Activated CD4-positive, alpha-beta T cell treated with anti-CD3 and anti-CD28 coated beads, Interleukin-2, Interleukin-4, amounts not matched to agents 100 ng/mL and 50 ng/mL, durations not matched to agents 16 hours and 8 hours (primary cell): ENCODE data around the gene TCP11L1.
"Not testable (repeated sequence)": the region's sequence is repeated elsewhere in the genome, so short reads cannot be mapped to it uniquely, and the experiment has no call there.

Source experiments
- DNase-seq: peaks from one replicate; pipeline ENCODE4 v3.0.0-alpha.2; 2020; ENCODE audit warnings: low spot score

The TCP11L1 gene

DNA sequence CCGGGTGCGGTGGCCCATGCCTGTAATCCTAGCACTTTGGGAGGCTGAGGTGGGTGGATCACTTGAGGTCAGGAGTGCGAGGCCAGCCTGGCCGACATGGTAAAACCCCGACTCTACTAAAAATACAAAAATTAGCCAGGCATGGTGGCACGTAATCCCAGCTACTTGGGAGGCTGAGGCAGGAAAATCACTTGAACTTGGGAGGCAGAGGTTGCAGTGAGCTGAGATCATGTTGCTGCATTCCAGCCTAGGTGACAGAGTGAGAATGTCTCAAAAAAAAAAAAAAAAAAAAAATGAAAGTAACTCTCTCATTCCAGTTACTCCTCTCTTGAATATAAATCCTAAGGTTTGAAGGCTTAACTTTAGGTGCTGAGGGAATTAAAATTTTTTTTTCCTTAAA is 10.2 kb upstream of the TCP11L1 start:
- not testable (repeated sequence) for DNase-seq

DNA sequence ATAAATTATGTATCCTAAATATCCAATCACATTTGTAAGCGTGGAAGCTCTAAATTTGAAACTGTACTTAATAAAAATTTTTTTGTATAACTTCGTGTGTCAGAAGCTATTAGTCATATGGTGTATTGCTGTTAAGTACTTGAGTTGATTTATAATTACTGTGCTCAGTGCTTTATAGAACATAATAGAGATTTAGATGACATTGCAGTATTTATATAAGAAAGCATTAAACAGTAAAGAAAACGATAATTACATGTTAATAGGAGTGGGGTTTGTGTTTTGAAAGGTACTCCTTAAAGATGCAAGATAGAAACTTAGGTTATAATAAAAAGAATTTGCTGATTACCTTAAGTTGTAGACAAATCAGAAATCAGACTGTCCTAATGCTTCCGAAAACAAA is 5.9 kb upstream of the TCP11L1 start:
- DNase-seq: no peak

DNA sequence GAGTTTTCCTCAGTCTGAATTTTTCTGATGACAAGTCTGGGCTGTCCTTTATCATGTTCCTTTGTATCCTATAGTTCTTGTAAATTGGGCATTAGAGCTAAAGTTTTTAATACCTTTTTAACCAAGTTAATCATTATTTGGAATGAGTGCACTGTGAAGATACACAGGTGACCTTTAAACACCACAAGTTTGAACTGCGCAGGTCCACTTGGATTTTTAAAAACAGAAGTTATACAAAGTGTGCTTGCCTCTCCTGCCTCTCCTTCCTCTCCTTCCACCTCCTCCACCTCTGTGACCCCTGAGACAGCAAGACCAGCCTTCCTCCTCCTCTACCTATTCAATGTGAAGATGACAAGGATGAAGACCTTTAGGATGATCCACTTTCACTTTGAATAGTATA is 4.4 kb upstream of the TCP11L1 start:
- DNase-seq: no peak

DNA sequence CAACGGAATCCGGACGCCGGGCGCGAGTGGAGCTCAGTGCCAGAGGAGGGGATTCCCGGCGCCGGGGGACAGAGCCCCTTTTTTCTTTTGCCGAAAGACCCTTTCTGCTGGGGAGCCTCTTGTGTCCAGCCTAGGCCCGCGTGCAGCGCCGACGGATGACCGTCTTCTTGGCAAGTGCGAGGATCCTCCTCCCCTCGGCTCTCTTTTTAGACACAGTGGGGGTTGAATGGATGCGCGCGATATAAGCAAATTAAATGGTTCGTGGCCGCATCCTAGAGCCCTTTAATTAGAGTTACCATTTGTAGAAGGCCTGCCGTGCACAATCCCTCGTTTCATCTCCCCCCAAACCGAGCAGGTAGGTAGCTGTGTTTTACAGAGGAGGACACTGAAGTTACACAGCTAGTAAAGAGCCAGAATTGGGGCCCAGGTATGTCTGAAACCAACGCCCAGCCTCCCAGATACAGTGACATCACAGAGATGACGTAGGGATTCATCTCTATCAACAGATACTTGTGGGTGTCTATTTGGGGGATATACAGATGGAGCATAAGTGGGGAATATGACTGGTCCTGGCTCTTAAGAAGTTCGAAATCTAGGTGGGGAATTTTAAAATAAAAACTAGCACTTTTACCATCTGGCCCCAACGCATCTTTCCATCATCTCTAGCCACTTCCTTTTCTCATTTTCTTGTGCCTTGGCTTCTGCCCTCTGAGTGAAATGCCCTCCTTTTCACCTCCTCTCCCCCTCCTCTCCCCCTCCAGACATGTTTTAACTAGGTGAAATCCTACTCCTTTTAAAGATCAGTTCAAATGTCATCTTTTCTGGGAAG is 875 bp downstream of the TCP11L1 start:
- peak; percentile 47 for DNase-seq

DNA sequence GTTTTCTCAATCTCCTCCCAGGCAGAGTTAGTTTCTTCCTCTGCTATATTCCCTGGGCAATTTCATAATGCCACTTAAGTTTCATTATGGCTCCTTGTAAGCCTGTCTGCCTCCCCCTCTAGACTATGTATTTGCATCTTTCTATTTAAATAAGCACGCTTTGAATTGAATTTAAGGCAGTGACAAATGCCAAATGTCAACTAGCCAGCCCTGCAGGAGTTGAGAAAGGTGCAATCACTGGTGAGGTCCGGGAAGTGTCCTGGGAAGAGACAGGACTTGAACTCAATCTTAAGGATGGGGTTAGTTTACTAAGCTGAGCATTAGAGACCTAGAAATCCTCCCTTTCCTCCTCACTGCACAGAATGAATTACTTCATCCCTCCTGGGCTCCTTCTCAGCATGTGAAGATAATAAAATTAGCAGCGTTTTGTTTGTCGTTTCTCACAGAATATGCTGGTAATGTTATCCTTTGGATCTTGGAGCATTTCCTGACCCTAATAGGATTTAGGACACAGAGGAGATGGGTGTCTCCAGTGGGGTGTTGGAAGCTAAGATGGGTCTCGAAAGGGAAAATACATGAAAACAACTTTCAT is 1.6 kb downstream of the TCP11L1 start:
- DNase-seq: no peak

DNA sequence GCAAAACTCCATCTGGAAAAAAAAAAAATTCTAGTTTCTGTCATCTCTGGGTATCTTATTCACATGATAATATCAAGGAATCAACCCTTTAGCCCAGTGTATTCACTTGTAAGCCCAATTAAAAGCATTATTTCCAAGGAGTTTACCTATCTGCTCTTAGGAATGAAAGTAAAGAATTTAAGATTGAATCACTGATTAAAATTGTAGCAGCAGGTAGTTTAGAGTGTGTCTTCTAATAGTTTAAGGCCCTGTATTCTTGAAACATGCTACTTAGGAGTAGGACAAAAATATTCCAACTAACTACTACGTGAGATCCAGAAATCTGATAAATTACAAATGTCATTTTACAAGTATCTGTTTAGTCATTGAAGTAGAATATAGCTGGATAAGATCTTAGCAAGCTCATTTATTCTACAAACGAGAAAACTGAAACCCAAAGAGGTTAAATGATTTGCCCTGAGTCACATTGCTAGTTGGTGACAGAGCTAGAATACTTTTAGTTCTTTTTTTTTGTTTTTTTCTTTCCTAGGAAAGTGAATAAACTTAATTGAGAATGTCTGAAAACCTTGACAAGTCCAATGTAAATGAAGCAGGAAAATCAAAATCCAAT is 4.0 kb downstream of the TCP11L1 start:
- DNase-seq: peak; percentile 70

DNA sequence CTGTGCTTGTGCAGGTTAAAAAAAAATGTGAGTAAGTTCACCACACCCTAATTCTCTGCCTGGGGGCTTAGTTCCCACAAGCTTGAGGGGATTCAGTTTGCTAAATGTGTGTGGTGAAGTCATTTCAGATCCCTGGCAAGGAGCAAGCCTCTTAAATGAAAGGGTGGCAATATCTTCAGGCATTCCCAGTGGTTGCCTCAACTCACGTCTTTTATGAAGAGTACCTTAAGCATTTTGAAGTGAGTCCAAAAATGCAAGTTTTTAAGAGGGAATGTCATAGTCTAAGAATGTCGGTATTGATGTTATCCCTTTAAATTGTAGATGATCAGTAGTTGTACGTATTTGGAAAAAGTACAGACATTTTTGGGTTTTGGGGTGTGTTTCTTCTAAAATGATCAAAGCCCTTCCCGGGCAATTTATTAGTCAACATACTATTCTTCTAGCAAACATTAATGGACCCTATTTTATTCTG is 4.9 kb downstream of the TCP11L1 start:
- no peak for DNase-seq

DNA sequence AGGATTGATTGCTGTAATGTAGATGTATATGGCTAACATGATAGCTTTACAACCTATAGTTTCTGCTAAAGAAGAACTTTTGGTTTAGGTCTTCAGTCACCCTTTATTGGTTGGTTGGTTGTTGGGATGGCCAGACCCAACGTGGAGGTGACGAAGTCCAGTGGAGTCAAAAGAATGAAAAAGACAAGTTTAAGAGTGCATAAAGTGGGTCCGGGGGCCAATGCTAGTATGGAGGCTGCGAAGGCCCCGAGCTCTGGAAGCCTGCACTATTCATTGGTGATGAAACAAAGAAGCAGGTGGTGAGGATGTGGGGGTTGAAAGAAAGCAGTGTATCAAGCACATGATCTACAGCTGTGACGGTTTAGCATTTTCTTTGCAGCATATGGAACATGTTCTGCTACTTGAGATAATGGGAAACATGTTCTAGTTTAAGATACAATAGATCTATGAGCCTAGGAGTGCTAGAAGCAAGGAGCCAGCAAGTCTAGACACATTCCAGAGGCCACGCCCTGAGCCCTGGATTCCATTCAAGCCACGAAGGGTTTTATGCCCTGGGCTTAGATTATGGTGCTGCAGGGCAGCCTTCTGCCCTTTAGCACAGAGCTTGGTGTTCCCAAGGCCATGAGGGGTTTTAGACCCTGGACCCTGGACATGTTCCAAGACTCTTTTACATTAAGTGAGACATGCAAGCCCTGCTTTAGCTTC is 6.3 kb downstream of the TCP11L1 start:
- no peak for DNase-seq

DNA sequence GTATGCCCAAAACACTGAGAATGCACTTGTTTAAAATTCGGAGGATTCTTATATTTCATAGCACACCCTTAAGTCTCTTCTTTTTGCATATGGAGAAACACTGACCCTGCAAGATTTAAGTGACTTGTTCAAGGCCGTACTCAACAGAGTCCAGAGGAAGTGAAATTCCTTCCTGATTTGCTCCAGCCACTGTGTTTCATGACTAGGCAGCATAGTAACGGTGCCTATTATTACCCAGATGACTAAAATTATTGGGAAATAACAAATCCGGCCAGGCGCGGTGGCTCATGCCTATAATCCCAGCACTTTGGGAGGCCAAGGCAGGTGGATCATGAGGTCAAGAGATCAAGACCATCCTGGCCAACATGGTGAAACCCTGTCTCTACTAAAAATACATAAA is 9.3 kb downstream of the TCP11L1 start:
- not testable (repeated sequence) for DNase-seq

DNA sequence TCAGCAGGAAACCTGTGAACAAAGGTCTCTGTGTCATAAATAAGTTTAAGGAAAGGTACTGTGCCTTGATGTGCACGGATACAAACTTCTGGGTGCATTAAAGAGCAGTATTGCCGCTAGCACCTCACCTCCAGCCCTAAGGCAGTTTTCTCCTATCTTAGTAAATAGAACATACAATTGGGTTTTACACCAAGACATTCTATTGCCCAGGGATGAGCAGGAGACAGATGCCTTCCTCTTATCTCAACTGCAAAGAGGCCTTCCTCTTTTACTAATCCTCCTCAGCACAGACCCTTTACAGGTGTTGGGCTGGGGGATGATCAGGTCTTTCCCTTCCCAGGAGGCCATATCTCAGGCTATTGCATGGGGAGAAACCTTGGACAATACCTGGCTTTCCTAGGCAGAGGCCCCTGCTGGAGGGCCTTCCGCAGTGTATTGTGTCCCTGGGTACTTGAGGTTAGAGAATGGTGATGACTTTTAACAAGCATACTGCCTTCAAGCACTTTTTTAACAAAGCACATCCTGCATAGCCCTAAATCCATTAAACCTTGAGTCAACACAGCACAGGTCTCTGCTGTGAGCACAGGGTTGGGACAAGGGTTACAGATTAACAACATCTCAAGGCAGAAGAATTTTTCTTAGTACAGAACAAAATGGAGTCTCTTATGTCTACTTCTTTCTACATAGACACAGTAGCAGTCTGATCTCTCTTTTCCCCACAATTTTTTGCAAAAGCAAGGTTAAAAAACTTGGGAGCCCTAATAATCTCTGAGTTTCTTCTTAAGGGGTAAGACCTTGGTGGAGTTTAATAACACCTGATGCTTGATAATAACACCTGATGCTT is 10.4 kb downstream of the TCP11L1 start:
- DNase-seq: not testable (repeated sequence)

DNA sequence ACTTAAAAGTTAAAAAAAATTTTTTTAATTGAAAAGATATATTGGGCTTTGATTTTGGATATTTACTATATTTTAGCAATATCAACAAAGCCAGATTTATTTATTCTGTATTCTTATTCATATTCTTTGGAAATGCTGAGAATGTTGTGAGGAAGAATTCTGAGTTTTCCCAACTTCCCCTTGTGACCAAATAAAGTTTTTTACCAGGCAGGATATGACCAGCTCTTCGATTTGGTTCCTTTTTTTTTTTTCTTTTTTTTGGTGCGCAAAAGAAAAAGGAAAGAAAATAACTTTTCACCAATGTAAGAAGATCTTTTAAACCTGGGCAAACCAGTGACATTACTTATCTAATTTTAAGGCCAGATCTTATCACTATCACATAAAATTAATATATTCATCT is 12.9 kb downstream of the TCP11L1 start:
- DNase-seq: no peak

DNA sequence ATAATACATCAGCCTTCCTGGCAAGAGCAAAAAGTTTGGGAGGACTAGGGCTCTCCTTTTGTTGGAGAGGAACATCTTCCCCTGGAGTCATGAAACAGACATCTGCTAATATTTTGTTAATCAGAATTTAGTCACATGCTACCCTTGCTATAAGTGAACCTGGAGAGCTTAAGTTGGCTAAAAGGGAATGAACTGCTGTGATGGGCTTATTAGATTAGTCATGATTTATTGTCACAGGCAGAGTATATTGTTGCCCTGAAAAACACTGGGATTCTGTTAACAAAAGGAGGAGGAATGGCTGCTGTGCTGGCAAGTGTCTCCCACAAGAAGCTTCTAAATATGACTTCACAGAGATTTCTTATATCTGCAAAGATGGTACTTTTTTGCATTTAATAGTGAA is 16.0 kb downstream of the TCP11L1 start:
- no peak for DNase-seq

DNA sequence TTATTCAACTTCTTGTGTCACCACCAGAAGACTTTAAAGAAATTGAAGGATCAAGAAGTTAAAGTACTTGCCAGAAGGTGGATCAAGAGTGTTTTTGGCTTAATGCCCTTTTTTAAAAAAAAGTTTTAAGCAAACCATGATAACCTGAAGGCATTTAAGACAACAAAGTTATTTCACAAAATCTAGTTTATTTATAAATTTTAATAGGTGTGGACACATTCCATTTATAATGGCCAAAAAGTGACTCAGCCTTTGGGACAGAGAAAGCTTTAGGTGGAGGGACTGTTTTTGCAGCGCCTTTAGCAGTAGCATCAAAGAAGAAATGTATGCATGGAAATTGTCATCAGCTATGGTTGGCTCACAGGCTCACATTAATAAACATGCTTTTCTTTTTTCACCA is 17.9 kb downstream of the TCP11L1 start:
- no peak for DNase-seq

DNA sequence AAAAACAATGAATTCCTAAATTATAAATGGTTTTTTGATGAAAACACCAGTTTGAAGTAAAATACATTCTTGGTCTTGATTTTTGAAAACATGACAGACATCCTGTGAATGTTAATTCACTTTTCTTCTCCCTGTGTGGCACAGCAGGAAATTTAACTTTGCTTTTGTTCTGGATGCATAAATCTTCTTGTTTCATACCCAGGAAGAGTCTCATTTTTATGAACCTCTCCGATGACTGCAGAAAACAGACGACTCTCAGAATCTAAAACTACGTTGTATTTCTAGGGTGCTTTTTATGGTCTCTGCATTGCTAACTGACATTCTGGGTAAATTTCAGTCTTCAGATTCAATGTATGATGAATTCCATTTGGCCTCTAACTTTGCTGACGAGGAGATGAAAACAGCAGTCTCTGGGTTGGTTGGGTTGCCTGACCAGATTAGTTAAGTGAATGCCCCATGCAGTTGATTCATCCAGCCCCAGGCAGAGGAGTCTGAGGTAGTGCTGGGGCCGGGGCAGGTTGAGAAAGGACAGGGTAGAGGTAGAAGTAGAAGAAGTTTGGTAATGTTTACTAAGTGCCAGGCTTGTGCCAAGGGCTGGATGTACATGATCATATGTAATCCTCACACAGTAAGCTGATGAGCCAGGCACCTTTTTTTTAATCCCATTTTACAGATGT is 20.1 kb downstream of the TCP11L1 start:
- DNase-seq: no peak

DNA sequence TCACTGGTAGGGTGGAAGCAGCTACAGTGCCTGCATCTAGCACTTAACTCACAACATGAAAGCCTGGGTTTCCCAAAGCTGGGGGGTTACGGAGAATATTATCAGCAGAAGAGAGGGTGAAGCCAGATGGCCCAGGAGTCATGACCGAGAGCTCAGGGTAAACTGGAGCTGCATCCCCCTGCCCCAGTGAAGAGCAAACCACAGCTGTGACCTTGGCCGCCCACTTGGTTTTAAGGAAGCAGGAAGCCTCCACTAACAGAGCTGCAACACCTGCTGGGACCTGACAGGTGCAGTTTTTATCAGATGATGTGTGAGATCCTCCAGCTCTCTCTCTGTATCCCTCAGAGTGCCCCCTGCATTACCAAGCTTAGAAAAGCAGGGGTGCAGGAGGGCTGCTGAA is 20.9 kb downstream of the TCP11L1 start:
- DNase-seq: no peak

DNA sequence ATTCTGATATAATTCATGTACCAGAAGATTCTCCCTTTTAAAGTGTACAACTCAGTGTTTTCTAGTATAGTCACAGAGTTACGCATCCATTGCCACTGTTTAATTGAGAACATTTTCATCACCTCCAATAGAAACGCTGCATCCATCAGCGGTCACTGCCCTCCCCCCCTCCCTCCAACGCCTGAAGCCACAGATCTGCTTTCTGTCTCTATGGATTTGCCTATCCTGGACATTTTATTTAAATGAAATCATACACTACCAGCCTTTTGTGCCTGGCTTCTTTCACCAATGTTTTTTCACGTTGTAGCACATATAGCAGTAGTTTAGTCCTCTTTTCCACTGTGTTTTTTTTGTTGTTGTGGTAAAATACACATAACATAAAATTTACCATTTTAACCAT is 22.8 kb downstream of the TCP11L1 start:
- no peak for DNase-seq

DNA sequence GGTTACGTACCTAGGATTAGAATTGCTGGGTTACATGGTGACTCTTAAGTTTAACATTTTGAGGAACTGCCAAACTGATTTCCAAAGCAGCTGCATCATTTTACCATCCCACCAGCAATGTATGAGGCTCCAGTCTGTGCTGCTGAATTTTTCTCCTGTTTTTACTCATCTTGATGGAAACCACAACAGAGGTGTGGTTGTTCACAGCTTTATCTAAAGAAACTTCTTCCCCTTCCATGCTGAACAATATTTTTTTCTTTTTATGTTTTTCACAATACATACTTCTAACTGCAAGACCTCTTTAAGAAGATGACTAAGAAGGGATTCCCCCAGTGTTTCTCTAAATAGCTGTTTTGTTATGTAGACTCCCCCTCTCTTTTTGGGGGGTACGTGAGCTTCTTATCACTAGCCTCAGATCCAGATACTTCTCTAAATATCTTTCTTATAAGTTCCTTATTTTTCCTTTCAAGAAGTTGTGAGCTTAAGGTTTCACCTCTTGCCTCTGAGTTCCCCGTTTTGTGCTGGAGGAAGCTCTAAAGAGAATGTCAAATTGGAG is 24.0 kb downstream of the TCP11L1 start:
- peak; percentile 79 for DNase-seq

DNA sequence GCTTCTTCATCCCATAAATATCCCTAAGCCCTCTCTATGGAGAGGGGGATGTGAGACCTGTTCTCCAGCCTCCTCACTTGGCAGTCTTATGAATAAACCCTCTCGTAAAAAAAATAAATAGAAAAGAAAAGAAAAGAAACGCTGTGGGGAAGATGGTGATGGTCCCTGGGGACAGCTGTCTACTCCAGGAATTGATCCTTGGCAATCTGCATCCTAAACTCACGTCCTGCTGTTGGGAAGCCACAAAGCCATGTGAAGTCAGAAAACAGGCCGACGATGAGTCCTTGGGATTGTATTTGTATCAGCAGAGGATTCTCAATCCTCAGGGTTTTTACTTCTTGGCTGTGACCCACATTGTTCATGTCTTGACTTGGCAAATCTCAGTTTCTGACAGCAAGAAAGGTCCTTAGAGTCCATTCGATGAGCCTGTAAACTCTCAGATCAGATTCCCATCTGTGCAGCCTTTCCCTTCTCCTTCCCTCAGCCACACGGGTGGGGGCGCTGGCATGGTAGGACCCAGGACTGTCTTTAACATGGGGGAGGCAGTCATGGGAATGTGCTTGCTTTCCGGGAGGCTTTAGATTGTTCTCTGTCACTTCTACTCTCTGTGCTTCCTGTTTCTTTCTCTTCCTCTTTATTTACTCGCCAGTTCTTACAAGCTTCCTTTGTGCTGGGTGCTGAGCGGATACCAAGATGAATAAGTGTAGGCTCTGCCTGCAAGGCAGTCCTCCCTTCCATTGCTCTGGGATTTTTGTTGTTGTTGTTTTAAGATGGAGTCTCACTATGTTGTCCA is 24.9 kb downstream of the TCP11L1 start:
- DNase-seq: no peak

DNA sequence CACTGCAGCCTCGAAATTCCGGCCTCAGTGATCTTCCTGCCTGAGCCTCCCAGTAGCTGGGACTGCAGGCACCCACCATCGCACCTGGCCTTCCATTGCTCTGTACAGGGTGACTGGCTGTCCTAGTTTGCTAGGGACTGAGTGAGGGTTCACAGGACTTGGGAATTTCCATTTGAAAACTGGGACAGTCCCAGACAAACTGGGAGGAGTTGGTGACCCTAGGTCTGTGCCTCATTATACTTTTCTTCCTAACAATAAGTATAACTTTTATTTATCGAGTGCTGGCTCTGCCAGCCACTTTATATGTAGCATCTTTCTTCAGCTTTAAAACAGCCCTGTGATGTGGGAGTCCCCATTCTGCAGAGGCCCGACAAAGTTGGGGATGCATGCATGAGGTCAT is 25.5 kb downstream of the TCP11L1 start:
- DNase-seq: no peak
